HG02938 (cell line): ENCODE measurements around the gene BMPER.

Source experiments
- ATAC-seq: cut with Tn5 transposase; IDR thresholded peaks from one replicate; pipeline ENCODE4 v1.9.1; 2021; ENCODE audit warnings: mild to moderate bottlenecking, moderate library complexity; ENCODE audit not compliant: unreplicated experiment

Gene BMPER

DNA sequence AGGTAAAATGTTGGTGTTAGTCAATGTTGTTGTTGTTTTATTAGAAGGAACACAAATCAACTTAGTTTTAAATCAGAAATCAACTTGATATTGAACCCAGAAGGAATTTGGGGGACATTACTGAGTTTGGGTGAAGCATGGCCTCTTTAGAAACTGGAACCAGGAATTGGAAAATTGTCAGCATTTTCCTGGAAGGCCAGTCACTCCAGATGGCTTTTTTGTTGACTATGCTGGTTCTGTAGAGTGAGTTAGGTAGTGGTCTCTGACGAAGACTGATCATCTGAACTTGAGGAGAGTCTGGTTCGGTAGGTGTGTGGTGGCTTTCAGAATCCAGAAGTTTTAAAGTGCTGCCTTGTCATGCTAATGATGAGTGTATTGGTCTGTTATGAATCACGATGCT is 111.5 kb downstream of the BMPER start:
- ATAC-seq, result no peak

DNA sequence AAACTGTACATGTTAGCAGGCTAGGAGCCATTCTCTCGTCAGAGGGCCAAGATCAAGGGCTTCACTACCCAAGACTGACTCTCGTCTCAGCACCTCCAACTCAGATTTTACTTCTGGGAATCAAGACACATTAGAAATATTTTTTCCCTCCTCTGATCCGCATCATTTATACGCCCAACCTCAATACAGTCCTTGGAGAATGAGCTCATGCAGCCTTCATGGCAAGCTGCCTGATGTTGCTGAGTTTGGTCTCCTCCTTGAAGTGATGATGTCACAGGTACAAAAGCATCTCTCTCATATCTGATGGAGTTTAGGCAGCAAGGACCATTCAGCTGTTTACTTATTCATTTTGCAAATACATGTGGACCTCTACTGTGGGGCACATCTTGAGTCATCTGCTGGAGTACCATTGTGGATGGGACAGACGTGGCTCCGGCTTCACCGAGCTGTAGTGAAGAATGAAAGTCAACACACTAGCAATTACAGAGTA is 114.0 kb downstream of the BMPER start:
- ATAC-seq, result no peak

DNA sequence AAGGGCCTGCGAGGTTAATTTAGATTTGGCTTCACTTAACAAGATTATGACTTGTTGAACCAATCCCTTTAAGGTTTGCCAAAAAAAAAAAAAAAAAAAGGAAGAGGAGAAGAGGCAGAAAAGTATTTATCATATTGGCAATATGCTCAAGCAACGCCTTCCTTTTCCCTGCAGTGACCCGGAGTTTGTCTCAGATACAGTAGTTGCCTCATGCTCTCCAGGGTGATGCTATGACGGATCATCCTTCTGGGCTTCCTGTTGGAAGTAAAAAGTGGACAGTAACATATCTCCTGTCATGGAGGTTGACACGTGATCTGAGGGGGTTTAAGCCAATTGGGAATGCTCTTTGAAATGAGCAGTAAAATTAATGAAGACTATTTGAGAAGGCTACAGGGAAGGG is 117.3 kb downstream of the BMPER start:
- ATAC-seq, result no peak

DNA sequence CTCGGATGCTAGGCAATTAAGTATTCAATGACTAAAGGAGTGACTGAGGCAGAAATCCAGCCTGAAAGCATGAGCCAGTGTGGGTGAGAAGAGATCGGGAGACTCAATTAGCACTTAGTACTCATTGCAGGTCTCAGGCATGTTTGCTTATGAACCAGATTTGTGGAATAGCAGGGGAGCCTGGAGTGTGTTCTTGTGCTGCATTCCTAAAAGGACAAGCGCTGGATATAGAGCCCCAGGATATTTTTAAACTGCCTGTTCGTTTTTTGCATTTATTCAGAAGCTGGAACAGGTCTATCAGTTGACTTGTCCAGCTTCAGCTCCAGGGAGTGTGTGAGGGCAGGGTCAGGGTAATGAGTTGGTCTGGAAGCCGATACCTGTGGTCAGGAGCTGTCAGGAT is 120.3 kb downstream of the BMPER start:
- no peak for ATAC-seq

DNA sequence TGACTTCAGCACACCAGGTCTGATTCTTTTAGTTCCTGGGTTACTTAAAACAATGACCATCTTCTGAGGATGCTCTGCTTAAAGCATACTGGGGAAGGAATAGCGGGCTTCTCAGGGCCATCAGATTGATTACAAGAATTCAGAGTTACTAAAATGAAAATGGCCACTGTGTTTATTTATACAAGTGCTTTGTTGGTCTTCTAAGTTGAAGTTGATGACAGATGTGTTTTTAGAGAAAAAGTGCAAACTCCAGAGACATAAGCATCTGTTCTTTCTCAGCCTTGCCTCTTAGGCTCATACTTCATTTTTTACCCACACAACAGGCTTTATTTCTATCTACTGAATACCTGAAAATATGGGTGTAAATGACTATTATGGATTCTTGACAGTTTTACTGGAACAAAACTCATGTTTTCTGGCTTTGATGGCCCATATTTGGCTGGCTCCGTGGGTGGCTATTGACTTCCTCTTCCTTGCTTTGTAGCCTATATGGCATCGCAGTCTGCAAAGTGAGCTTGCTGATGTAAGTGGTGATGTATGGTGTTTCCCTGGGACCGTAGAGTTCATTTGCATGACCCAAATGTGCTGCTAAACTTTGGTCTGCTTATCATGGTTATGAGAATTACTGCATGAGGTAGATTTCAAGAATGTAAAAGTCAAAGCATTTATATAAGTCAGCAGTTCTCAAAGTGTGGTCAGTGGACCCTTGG is 121.3 kb downstream of the BMPER start:
- ATAC-seq, result no peak

DNA sequence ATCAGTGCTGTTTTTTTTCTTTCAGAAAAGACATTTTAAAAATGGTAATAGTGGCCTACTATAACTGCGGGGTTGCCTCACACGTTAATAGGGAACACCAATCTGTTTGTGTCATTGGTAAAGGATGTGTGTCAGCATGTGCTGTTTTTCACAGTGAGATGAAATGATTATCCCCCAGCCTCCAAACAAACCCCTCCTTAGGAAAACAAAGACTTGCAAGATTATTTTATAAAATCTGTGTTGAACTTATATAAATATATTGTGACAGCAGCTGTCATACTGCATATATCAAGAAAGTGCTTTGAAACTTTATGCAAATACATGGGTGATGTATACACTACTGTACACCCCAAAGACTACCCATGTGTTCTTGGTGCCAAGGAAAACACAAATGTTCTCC is 125.8 kb downstream of the BMPER start:
- no peak for ATAC-seq

DNA sequence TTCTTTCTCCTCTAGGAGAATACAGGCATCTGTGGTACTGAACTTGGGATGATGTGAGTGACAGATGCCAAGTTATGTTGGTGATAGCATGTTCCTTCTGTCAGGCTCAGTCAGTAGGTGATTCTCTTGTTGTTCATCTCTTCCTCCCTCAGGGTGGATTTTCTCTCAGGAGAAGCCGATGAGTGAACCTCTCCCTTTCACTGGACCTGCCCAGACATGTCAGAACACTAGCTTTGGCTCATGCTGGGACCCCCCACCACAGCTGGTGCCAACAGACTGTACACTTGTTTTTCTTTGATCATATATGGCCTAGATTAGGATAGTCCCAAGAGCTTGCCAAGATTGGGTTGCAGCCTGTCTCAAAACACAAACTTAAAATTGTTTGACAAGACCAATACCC is 129.4 kb downstream of the BMPER start:
- no peak for ATAC-seq

DNA sequence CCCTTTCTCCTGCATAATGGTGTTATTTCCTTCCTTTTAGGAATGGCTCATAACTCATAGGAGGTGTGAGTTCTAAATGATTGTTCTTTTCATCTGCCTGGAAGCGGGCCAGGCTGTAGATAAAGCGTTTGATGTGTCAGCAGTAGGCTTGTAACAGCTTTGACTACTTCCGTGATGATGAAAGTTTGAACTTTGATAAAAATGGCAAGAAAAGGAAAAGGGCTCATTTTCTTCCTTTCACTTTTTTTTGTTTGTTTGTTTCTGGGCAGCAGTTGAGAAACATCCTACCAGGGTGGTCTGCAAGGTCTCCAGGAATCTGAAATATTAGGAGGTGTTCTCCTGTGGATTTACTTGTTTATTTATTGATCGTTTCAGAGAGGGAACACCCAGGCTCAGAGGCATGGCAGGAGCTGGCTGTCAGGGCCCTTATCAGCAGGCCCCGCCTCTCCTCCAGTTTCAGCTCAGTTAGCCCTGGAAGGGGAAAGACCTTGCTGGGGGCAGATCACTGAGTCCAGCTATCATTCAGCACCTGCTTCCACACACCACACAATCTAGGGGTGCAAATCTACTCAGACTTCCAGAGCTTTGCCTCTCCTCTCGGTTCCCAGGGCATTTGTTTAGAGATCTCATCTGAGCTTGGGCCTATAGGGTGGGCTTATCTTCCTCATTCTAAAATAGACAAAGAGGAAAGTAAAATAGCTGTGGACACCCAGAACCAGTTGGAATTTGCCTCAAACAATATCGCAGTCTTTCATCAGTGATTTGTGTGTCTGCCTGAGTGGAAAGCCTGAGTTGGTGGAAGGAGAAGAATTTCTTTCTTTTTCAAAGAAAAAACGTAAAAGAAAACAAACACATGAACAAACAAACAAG is 130.9 kb downstream of the BMPER start:
- ATAC-seq, result no peak

DNA sequence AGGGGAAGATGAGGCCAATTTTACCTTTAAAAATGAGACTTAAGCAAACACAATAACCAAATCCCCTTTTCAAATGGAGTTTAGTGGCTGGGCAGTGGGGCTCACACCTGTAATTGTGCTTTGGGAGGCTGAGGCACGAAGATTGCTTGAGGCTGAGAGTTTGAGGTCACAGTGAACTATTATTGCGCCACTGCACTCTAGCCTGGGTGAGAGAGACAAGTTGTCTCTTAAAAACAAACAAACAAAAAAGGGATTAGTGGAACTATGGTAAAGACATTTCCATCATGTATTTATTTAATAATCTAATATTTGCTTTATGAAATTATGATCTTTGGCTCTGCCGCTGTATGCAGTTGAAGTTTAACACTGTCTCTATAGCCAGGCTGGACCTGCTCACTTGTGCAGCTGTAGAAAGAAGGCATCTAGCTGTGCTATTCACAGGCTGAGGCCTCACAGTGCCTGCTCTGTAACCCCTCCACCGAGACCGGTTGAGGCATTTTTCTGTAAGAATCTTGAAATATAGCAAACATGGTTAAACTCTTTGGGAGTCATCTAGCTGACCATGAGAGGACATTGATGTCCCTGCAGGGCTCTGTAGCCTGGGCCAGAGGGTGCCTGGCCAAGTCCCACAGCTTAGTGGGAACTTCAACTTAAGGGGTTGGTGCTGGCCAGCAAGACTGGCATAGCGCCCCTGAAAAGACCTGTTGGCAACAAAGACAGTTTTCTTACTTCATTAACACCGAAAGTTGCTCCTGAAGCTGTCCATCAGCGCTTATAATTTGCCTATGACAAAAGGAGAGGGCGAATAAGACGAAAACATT is 131.8 kb downstream of the BMPER start:
- ATAC-seq, result no peak

DNA sequence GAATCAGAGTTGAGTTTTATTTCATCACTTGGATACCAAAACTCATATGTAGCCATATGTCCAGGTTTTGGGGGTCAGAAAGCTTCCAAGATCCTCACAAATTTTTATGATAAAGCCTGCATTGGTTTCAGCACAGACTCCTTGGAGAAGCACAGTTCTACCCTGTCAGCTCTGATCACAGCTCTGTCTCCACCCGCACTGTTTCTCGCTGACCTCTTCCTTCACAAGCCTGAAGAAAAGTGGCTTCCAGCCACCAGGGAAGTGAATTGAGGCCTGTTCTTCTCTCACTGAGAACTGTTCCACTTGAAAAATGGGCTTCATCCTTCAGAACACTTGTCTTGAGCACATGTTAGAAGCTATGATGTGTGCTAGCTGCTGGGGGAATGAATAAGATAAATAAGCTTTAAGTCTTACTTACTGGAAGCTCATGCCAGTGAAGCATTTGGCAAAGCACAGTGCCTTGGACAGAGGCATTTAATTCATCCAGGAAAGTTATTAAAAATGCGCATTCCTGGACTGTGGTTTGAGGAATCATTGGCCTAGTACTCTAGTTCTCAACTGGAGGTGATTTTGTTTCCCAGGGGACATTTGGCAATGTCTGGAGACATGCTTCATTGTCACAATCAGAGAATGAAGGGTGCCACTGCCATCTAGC is 133.6 kb downstream of the BMPER start:
- no peak for ATAC-seq

DNA sequence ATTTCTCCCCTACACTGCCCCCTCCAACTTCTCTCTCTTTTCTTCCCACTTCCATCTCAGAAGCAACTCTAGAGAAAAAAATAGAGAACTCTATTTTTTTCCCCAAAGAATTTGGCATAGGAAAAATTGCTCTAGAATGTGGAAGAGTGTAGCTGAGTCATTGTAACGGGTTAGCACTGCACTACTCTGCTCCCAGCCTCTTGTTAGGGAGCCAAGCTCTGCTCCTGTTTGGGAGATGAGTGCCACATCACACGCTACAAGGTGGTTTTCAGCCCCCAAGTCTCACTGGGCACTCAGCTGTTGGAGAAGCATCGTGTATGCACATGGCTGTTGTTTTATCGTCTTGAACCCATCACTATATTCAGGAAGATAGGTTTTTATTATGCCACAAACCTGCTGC is 136.4 kb downstream of the BMPER start:
- no peak for ATAC-seq

DNA sequence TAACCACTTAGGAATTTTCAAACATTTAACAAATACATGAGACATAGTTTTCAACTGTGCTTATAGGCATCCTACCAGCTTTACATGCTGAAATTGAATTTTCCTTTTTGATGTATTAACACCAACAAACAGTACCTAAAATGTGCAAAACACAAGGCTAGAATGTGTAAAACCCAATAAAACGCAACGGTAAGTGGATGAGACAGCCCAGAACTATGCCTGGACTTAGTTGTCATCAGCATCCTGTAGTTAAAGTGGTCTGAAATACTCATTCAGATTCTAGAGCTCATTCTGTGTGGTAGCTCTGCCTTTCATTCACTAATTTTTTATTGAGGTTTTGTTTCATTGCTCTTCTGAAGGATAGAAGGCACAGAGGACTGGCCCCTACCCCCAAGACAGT is 137.1 kb downstream of the BMPER start:
- ATAC-seq, result no peak

DNA sequence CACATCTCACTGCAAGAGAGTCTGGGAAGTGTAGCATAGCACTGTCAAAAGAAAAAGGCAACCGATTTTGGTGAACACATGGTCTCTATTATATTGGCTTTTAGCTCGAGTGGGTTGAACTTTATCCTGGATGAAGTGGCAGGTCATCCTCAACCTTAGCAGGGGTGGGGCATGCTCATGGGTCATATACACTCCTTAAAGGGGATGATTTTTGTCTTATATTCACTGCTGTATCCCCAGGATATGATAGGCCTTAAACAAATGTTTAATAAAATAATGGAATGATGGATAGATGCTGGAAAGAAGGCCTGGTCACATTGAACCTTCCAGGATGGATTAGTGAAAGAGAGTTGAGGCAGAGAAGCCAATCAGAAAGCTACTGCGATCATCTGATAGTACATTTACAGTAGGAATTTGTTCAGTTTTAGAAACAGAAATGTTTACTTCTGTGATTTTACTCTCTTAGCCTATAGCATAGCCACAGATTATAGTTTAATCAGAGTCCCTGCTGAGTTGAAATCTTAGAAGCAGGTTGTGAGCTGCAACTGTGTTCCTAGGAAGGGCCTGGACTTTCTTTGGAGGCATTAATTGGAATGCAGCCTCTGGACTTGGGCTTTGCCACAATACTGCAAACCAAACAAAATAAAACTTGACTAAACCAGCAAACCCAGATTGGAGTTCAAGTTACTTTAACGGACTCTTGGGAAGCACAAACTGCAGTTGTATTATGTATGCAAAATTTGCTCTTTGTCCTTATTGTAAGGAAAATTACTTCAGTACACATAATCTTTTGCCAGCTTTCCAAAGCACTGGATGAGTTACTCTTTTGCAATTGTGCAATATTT is 138.3 kb downstream of the BMPER start:
- no peak for ATAC-seq

DNA sequence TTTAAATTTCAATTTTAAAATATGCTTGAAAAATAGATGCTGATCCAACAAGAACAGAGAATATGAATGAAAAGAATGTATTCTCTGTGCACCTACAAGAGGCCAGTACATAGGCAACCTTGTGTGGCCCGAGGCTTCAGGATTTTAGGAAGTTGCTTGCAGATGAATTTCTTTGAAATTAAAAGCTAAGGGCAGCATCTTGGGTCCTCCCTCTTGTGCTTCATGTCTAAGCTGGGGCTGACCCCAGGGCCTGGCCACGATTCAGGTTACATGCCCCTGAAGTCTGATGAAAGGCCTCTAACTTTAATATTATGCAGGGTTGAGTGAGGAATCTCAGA is 138.9 kb downstream of the BMPER start:
- ATAC-seq, result no peak

DNA sequence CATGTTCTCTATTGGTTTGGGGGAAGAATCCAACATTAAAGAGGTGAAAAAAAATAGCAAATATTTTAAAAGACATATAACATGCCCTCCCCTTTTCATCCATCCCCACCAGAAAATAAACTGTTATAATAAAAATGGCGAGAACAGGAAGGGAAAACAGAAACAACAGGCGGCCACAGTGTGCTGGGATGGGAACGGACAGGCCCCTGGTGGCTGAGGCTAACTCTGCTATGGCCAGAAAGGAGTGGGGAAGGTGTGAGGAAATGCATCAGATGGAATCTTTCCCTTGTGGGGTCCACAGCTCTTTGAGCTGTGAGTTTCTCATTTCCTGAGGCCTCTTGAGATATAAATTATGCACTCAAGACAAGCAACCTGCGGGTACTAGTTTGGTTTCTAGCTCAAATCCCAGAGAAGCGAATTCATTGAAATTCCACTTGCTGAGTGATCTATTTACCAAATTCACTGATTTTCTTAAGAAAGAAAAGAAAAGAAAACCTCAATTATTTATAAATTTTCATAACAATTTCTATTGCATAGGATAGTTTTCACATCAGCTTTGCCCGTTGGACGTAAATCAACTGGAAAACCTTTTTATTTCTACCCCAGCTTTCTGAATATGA is 139.5 kb downstream of the BMPER start:
- no peak for ATAC-seq

DNA sequence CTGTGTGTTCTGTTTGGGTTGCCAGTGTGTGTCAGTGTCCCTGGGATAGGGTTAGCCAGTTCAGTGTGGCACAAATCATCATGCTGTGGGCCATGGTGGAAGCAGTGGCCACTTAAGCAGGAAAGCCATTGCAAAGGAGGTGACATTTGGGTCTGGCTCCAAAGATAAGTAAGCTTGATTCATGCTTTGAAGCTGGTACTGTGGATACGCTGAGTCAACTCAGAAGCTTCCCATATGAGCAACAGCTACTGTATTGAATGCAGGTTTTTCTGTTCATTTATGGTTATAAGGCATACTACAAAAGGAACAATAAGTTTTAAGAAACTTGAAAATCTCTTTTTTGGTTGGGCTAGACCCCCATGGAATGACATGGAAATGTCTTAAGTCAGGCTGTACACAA is 143.1 kb downstream of the BMPER start:
- ATAC-seq, result no peak

DNA sequence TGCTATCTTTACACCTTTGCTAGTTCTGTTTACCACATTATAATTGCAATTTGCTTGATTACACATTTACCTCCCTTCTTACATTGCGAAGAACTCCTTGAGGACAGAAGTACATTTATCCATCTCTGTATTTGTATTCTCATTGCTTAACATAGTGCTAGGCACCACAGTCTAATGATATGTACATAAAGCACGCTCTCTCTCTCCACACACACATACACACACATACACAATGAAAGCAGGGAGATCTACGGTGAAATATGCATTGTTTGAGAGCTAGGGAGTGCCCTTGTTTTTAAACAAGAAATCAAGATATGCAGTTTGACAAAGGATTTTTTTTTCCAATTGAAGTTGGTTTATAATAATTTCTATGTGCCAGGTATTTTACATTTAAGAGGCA is 148.7 kb downstream of the BMPER start:
- ATAC-seq, result no peak

DNA sequence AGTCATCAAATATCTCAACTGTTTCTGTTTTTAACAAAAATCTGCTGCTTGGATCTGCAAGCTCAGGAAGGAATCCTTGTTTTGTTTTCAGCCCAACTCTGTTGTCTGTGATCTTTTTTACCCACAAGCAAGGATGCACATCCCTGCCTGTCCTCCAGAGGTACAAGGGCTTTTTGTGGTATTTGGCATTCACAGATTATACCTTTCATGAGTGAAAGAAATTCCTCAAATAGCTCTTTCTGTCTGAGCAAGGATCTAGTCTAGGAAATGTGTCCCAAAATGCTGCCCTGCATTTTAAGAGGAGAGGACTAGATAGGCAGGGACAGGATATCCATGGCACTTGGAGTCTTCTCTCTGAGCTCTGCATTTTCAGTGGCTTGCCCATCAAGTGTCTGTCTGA is 151.8 kb downstream of the BMPER start:
- no peak for ATAC-seq

DNA sequence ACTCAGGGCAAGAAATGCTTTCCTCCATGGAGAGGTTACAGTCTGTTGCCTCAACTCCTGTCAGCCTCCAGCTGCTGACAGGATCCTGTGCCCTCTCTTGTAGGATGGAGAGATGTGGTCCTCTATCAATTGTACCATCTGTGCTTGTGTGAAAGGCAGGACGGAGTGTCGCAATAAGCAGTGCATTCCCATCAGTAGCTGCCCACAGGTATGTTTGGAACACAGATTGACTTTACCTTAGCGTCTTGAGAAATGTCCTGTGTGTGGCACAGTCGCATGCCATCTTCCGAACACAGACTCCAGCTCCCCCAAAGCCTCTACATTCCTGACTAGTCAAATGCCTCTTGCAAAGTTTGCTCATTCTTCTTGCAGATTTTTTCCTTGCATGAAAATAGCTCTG is 152.6 kb downstream of the BMPER start:
- ATAC-seq, result no peak

DNA sequence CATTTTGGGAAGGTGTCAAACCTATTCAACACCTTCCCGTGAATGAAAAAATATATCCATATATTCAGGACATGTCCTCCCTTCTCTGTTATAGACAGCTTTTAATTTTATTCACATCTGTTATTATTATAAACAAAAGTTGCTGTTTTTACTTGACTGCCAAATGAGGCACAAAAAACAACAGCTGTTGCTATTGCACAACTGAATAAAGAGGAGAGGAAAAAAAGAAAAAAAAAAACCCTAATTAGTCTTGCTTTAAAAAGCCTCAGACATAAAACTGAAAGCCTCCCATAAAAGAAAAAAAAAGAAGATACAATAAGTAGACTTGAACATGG is 153.4 kb downstream of the BMPER start:
- no peak for ATAC-seq
